NB4 (cell line): Measurements from ENCODE around the gene RASSF5.

Experiments used
- MAX ChIP-seq: IDR thresholded peaks from 2 replicates; pipeline ENCODE4 v1.6.1; 2011; ENCODE audit warnings: low read depth, low read length
- POLR2A ChIP-seq: IDR thresholded peaks from 2 replicates; pipeline ENCODE4 v1.6.1; 2011; ENCODE audit warnings: mild to moderate bottlenecking; ENCODE audit not compliant: insufficient read length; ENCODE audit errors: extremely low read depth
- TF ChIP-seq, protein P1 (sequence below): IDR thresholded peaks from one replicate; pipeline ENCODE4 v1.5.1; 2012; ENCODE audit warnings: low read depth, low read length

DNA sequence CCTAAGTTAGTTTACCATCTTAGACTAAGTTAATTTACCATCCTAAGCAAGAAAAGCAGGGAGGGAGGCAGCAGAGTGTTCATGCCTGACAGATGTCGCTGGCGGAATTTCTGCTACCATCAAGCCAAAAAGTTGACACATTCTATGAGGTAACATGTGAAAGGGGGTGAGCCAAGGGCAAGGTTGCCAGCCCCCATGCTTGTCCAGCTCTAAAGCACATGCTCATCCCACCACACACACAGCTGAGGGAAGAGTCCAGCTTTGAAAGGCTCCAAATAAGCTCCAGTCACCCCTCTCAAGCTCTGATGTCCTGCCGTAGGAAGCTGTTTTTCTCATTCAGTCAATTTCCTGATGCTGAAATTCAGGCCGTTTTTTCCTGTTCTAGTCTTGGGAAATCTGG lies 58.7 kb downstream of the RASSF5 start:
- TF ChIP-seq, protein P1, sequence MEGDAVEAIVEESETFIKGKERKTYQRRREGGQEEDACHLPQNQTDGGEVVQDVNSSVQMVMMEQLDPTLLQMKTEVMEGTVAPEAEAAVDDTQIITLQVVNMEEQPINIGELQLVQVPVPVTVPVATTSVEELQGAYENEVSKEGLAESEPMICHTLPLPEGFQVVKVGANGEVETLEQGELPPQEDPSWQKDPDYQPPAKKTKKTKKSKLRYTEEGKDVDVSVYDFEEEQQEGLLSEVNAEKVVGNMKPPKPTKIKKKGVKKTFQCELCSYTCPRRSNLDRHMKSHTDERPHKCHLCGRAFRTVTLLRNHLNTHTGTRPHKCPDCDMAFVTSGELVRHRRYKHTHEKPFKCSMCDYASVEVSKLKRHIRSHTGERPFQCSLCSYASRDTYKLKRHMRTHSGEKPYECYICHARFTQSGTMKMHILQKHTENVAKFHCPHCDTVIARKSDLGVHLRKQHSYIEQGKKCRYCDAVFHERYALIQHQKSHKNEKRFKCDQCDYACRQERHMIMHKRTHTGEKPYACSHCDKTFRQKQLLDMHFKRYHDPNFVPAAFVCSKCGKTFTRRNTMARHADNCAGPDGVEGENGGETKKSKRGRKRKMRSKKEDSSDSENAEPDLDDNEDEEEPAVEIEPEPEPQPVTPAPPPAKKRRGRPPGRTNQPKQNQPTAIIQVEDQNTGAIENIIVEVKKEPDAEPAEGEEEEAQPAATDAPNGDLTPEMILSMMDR: no peak
- TF ChIP-seq POLR2A: no peak
- TF ChIP-seq MAX: no peak
